K562 (cell line): ENCODE data around the gene RABGAP1L. TPM values are rescaled to one million over a fixed set of nuclear protein-coding genes. Genes with fewer than 3 reads are reported as not detected.

ENCODE experiments used
- ARID2 ChIP-seq: fragments of 450-650 bp; IDR thresholded peaks from 2 replicates; pipeline ENCODE4 v1.6.1; 2017; ENCODE audit warnings: antibody characterized with exemption, mild to moderate bottlenecking
- ASH1L ChIP-seq: fragments of 450-650 bp; IDR thresholded peaks from 2 replicates; pipeline ENCODE4 v1.6.1; 2018; ENCODE audit warnings: borderline replicate concordance, mild to moderate bottlenecking, low read depth; ENCODE audit not compliant: partially characterized antibody
- BCL6 ChIP-seq: fragments of 250-450 bp; sonication (Bioruptor Pico); IDR thresholded peaks from 2 replicates; pipeline ENCODE4 v1.4.0; 2020
- CGGBP1 ChIP-seq: fragments of 250-450 bp; sonication (Bioruptor Pico); IDR thresholded peaks from 2 replicates; pipeline ENCODE4 v1.9.0; 2021; ENCODE audit warnings: mild to moderate bottlenecking
- CREBBP ChIP-seq: IDR thresholded peaks from one replicate; pipeline ENCODE4 v1.6.1; 2012; ENCODE audit warnings: low read depth, mild to moderate bottlenecking, control low read depth, inconsistent platforms, low read length
- ETV5 ChIP-seq: sonication (generic); formaldehyde crosslinking; IDR thresholded peaks from 2 replicates; pipeline ENCODE4 v1.4.0; 2020; ENCODE audit warnings: low read depth, mild to moderate bottlenecking, missing genetic modification reagents
- GMEB1 ChIP-seq: fragments of 250-450 bp; sonication (Bioruptor Pico); IDR thresholded peaks from 2 replicates; pipeline ENCODE4 v1.4.0; 2020; ENCODE audit warnings: mild to moderate bottlenecking
- MNT ChIP-seq, 2 experiments: fragments of 450-650 bp; conservative IDR thresholded peaks; 2 replicates each; pipeline ENCODE4 v1.6.1; 2017; ENCODE audit warnings: mild to moderate bottlenecking in 2 of 2, moderate library complexity in 2 of 2
- NFRKB ChIP-seq: fragments of 450-650 bp; IDR thresholded peaks from 2 replicates; pipeline ENCODE4 v1.6.1; 2016; ENCODE audit warnings: low read depth
- SAP30 ChIP-seq: fragments of 200-600 bp; sonication (generic); IDR thresholded peaks from 2 replicates; pipeline ENCODE4 v1.6.1; 2012; ENCODE audit warnings: borderline replicate concordance, low read depth, mild to moderate bottlenecking, moderate library complexity, low read length, control low read depth, inconsistent platforms; ENCODE audit not compliant: insufficient read depth, poor library complexity, severe bottlenecking
- SMAD4 ChIP-seq: fragments of 250-450 bp; sonication (Bioruptor Pico); conservative IDR thresholded peaks from 2 replicates; pipeline ENCODE4 v1.8.0; 2021; ENCODE audit warnings: inconsistent platforms, mild to moderate bottlenecking, moderate library complexity
- SMARCE1 ChIP-seq: fragments of 450-650 bp; IDR thresholded peaks from 2 replicates; pipeline ENCODE4 v1.7.1; 2016; ENCODE audit warnings: mild to moderate bottlenecking
- SMC3 ChIP-seq: conservative IDR thresholded peaks from 2 replicates; pipeline ENCODE4 v1.6.1; 2011; ENCODE audit warnings: low read depth, low read length, improper control_type of control experiment; ENCODE audit not compliant: insufficient read depth
- STAG1 ChIP-seq: sonication (generic); formaldehyde crosslinking; IDR thresholded peaks from 2 replicates; pipeline ENCODE4 v1.5.0; 2020; ENCODE audit warnings: missing genetic modification reagents, borderline replicate concordance
- TAF1 ChIP-seq: IDR thresholded peaks from 2 replicates; pipeline ENCODE4 v1.6.1; 2011; ENCODE audit warnings: mild to moderate bottlenecking, low read length, moderate library complexity; ENCODE audit not compliant: insufficient read depth, control insufficient read depth, severe bottlenecking; ENCODE audit errors: extremely low read depth
- TRIM25 ChIP-seq: fragments of 450-650 bp; IDR thresholded peaks from 2 replicates; pipeline ENCODE4 v1.7.0; 2016; ENCODE audit warnings: borderline replicate concordance
- ZFP91 ChIP-seq: sonication (generic); formaldehyde crosslinking; IDR thresholded peaks from 2 replicates; pipeline ENCODE4 v1.8.0; 2022; ENCODE audit warnings: mild to moderate bottlenecking, missing genetic modification reagents
- ZNF184 ChIP-seq: sonication (generic); formaldehyde crosslinking; IDR thresholded peaks from 2 replicates; pipeline ENCODE4 v1.5.0; 2020; ENCODE audit warnings: missing genetic modification reagents
- ZNF589 ChIP-seq: fragments of 200-800 bp; sonication (Bioruptor generic); IDR thresholded peaks from 2 replicates; pipeline ENCODE4 v1.6.1; 2016; ENCODE audit warnings: low read depth, missing genetic modification characterization, missing compliant biosample characterization
- ZNF76 ChIP-seq: fragments of 250-450 bp; sonication (Bioruptor Pico); IDR thresholded peaks from 2 replicates; pipeline ENCODE4 v1.4.0; 2020; ENCODE audit warnings: mild to moderate bottlenecking, moderate library complexity, borderline replicate concordance
- polyA plus RNA-seq, 8 experiments: library from polyadenylated mRNA; depleted of rRNA in 4 of 8; stranded (reverse) in 5 of 8; unstranded in 3 of 8; fragments of >200 nt; fragmentation: Nextera tagmentation in 2 of 8; fragmentation: Illumina TruSeq in 1 of 8; extraction: Ambion mirVana in 2 of 8; extraction: Trizol in 1 of 8; gene quantifications; 2 replicates each; pipeline versions ENCODE4 v1.2.1 to v1.2.3, GENCODE V29; 2011 to 2014; ENCODE audit warnings: inconsistent platforms in 1 of 8, missing spikeins in 1 of 8
- total RNA-seq, 7 experiments: library from RNA; depleted of rRNA in 6 of 7; stranded (reverse); fragments of >200 nt in 6 of 7; fragmentation: Illumina TruSeq in 2 of 7; extraction: Trizol in 2 of 7; gene quantifications; 2 replicates each; pipeline versions ENCODE4 v1.2.1 to v1.2.3, GENCODE V29; 2011 to 2021; ENCODE audit warnings: low replicate concordance in 1 of 7

Gene RABGAP1L
- total and polyA plus RNA-seq, 9 of the 15 experiments (the other 6 are each of a cell fraction or from before 2014, with no cell fraction given): 16.5 to 44.9 (median 26.7) TPM

- peak; percentile 54 for TF ChIP-seq GMEB1 (CRISPR knock-in tag)
- no peak for TF ChIP-seq STAG1 (CRISPR knock-in tag)
- no peak for TF ChIP-seq ARID2
- TF ChIP-seq CGGBP1 (CRISPR knock-in tag): no peak
- TF ChIP-seq SMARCE1: peak; percentile 70
- TF ChIP-seq ZNF184: no peak
- peak; percentile 63; the same call in 1 of the 2 replicates for TF ChIP-seq ZNF76 (CRISPR knock-in tag)
- peak in 1 of 2 experiments; percentile 70 for TF ChIP-seq MNT (conservative IDR thresholded peaks at IDR 0.05)
- TF ChIP-seq ETV5 (CRISPR knock-in tag): no peak
- TF ChIP-seq SAP30: no peak
- TF ChIP-seq BCL6: no peak; the same call in 1 of the 2 replicates
- no peak for TF ChIP-seq SMC3
- no peak for TF ChIP-seq TAF1
- peak; percentile 18 for TF ChIP-seq ASH1L
- peak; percentile 76 for TF ChIP-seq SMAD4 (CRISPR knock-in tag)
- TF ChIP-seq TRIM25: no peak
- no peak for TF ChIP-seq CREBBP
- peak; percentile 91 for TF ChIP-seq ZNF589 (CRISPR knock-in tag)
- no peak for TF ChIP-seq ZFP91 (CRISPR knock-in tag)
- peak; percentile 42; the same call in 1 of the 2 replicates for TF ChIP-seq NFRKB
Observed at GRCh38 chr1:174166530-174167264, 7.4 kb downstream of the RABGAP1L start (continued).
